Endothelial cell (in vitro differentiated cells): ENCODE measurements around the gene NAA80. TPM values are rescaled to one million over a fixed set of nuclear protein-coding genes. Genes with fewer than 3 reads are reported as not detected.

ENCODE experiments used
- DNase-seq: peaks from one replicate; pipeline ENCODE4 v3.0.0; 2021; ENCODE audit warnings: low spot score
- H3K27ac Mint-ChIP-seq: one replicate; pipeline ENCODE4 v1.8.0; 2021; ENCODE audit warnings: mixed read lengths, inconsistent platforms; ENCODE audit not compliant: unreplicated experiment
- H3K27me3 Mint-ChIP-seq: one replicate; pipeline ENCODE4 v1.8.0; 2021; ENCODE audit warnings: mild to moderate bottlenecking, moderate library complexity, mixed read lengths, inconsistent platforms; ENCODE audit not compliant: unreplicated experiment
- H3K36me3 Mint-ChIP-seq: one replicate; pipeline ENCODE4 v1.8.0; 2021; ENCODE audit warnings: mild to moderate bottlenecking, low read depth, mixed read lengths, inconsistent platforms; ENCODE audit not compliant: unreplicated experiment
- H3K4me1 Mint-ChIP-seq: one replicate; pipeline ENCODE4 v1.8.0; 2021; ENCODE audit warnings: mild to moderate bottlenecking, mixed read lengths, inconsistent platforms; ENCODE audit not compliant: unreplicated experiment
- H3K4me3 Mint-ChIP-seq: one replicate; pipeline ENCODE4 v1.8.0; 2021; ENCODE audit warnings: mild to moderate bottlenecking, mixed read lengths, inconsistent platforms; ENCODE audit not compliant: unreplicated experiment
- H3K9me3 Mint-ChIP-seq: one replicate; pipeline ENCODE4 v1.8.0; 2021; ENCODE audit warnings: mixed read lengths, inconsistent platforms; ENCODE audit not compliant: unreplicated experiment
- total RNA-seq: library from RNA; stranded (reverse); fragmentation: NEBNext Ultra II Directional; extraction: Animal tissue kit (Norgen Biotek cat#: 25700); gene quantifications from one replicate; pipeline ENCODE4 v1.2.1, GENCODE V29; 2021; ENCODE audit not compliant: unreplicated experiment
- TF ChIP-seq, protein P1 (sequence below): fragments of 200-600 bp; sonication (generic); IDR thresholded peaks from one replicate; pipeline ENCODE4 v1.5.0; 2021; ENCODE audit warnings: antibody characterized with exemption; ENCODE audit not compliant: unreplicated experiment

NAA80 gene
- total RNA-seq, 1 donor from 2014 or later, result 17.1 TPM

DNA sequence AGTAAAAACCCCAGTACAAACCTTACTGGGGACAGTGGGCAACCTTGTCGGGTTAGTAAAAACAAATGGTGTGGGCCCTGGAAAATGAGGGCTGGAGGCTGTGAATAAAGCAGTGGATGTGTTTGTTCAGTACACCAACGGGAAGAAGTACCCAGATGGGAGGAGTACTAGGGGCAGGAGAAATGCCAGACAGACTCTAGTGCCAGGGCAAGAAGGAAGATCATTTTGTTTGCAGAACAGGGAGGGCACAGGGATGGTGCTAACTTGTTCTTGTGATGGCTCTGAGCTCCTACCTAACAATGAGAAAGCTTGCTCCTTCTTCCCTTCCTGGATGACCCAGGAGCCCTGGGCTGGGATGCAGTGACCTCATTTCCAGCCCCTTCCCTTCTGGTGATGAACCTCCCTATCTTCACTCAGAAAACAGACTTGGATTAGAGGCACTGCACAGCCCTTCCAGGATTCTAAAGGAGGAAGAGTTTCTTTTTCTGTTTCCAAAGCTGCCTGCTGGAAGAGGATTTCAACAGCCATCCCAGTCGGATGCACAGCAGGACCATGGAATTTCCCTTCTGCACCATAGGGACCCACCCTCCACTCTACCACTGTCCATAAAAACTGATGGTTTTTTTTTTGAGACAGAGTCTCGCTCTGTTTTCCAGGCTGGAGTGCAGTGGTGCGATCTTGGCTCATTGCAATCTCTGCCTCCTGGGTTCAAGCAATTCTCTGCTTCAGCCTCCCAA is 35.3 kb upstream of the NAA80 start:
- no peaks in the 10 kb centered on the region for H3K9me3 Mint-ChIP-seq

DNA sequence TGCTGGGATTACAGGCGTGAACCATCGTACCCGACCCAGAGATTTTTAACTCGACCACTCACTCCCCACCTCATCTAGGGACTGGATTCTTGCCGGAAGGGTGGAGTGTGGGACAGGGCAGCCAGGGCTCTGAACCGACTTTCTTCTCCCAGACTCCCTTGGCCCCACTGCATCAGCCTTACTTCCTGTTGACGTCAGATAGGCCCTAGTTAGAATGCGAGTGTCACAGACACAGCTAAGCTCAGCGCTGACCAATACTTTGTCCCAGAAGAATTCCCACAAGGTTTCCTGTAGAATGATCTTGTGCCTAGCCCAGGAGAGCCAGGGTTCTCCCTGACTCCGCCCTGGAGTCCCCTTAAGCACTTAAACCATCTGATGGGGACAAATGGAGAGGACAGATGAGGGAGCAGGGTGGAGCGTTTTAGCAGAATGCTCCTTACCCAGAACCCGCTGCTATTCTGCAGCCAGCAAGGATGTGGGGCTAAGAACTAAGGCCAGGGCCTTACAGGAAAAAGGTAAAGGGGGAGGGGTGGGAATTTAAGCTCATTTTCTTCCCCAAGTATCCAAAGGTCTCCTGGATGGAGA is 34.6 kb upstream of the NAA80 start:
- Mint-ChIP-seq H3K4me3 (peak overlapping the region; percentile 62), H3K36me3 (peaks cover 12% of the 10 kb centered on the region), H3K27ac (peak overlapping the region; percentile 87), H3K9me3 (no peaks in the 10 kb centered on the region), H3K27me3 (peaks cover 9% of the 10 kb centered on the region), H3K4me1 (peaks cover 30% of the 10 kb centered on the region)
- TF ChIP-seq, protein P1, sequence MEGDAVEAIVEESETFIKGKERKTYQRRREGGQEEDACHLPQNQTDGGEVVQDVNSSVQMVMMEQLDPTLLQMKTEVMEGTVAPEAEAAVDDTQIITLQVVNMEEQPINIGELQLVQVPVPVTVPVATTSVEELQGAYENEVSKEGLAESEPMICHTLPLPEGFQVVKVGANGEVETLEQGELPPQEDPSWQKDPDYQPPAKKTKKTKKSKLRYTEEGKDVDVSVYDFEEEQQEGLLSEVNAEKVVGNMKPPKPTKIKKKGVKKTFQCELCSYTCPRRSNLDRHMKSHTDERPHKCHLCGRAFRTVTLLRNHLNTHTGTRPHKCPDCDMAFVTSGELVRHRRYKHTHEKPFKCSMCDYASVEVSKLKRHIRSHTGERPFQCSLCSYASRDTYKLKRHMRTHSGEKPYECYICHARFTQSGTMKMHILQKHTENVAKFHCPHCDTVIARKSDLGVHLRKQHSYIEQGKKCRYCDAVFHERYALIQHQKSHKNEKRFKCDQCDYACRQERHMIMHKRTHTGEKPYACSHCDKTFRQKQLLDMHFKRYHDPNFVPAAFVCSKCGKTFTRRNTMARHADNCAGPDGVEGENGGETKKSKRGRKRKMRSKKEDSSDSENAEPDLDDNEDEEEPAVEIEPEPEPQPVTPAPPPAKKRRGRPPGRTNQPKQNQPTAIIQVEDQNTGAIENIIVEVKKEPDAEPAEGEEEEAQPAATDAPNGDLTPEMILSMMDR, result no peak
- DNase-seq, result no peak

More for the DNA sequence above, 35.3 kb upstream of the NAA80 start:
- DNase-seq, result no peak
- H3K36me3 Mint-ChIP-seq, result peaks cover 15% of the 10 kb centered on the region
- no peak overlapping the region for H3K4me3 Mint-ChIP-seq
- TF ChIP-seq, protein P1, result no peak
- H3K27me3 Mint-ChIP-seq, result peaks cover 15% of the 10 kb centered on the region
- peaks cover 34% of the 10 kb centered on the region for H3K4me1 Mint-ChIP-seq
- H3K27ac Mint-ChIP-seq, result peak overlapping the region; percentile 87

DNA sequence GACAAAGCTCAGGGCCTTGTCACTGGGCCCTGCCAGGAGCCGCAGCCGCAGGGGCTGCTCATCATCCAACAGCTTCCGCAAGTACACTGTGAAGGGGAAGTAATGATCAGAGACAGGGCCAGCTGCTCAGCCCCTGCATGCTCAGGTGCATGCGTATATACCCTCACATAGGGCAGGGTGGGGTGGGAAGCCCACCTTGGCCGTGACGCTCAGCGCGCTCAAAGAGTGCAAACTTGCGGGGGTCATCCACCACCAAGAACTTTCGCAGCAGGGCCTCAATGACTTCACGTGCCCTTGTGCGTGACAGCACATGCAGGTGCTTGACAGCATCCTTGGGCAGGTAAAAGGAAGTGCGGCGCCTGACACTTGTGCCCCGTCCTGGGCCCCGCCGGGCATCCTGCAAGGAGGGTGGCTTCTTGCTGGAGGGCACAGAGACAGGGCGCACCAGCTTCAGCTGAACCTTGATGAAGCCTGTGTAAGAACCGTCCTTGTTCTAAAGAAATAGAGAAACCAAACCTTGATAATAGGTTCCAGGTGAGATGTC is 32.2 kb upstream of the NAA80 start:
- Mint-ChIP-seq H3K4me1 (peaks cover 27% of the 10 kb centered on the region), H3K4me3 (no peak overlapping the region), H3K27ac (peak overlapping the region; percentile 42), H3K36me3 (peaks cover 9% of the 10 kb centered on the region), H3K9me3 (no peaks in the 10 kb centered on the region), H3K27me3 (peaks cover 5% of the 10 kb centered on the region)
- no peak for DNase-seq
- TF ChIP-seq, protein P1, result no peak

DNA sequence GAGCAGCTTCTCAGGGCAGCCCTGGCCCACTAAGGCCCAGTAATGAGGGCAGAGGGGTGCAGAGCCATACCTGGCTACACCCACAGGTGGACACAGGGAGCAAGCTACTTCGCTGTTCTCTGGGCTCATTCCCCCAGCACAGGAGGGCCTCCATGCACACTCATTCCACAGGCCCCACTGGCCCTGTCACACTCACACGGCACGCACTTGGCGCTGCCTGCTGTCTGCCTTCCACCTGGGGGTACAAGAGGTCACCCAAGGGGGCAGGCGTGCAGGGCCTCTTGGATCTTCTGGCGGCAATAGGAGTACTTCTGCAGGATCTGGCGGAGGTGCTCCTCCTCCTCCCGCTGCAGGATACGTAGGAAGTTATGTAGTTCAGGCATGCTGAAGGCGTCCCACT is 31.1 kb upstream of the NAA80 start:
- DNase-seq, result no peak
- Mint-ChIP-seq H3K9me3 (no peaks in the 10 kb centered on the region), H3K4me3 (no peak overlapping the region), H3K36me3 (peaks cover 13% of the 10 kb centered on the region), H3K27me3 (peaks cover 5% of the 10 kb centered on the region), H3K27ac (no peak overlapping the region), H3K4me1 (peaks cover 24% of the 10 kb centered on the region)
- TF ChIP-seq, protein P1, result no peak
